GM19467 (cell line): ENCODE data around the gene KCNK15.
"Not testable (repeated sequence)": the region's sequence is repeated elsewhere in the genome, so short reads cannot be mapped to it uniquely, and the experiment has no call there.

Experiments
- ATAC-seq: cut with Tn5 transposase; IDR thresholded peaks from one replicate; pipeline ENCODE4 v1.9.1; 2021; ENCODE audit warnings: mild to moderate bottlenecking, moderate library complexity; ENCODE audit not compliant: unreplicated experiment

KCNK15 gene

DNA sequence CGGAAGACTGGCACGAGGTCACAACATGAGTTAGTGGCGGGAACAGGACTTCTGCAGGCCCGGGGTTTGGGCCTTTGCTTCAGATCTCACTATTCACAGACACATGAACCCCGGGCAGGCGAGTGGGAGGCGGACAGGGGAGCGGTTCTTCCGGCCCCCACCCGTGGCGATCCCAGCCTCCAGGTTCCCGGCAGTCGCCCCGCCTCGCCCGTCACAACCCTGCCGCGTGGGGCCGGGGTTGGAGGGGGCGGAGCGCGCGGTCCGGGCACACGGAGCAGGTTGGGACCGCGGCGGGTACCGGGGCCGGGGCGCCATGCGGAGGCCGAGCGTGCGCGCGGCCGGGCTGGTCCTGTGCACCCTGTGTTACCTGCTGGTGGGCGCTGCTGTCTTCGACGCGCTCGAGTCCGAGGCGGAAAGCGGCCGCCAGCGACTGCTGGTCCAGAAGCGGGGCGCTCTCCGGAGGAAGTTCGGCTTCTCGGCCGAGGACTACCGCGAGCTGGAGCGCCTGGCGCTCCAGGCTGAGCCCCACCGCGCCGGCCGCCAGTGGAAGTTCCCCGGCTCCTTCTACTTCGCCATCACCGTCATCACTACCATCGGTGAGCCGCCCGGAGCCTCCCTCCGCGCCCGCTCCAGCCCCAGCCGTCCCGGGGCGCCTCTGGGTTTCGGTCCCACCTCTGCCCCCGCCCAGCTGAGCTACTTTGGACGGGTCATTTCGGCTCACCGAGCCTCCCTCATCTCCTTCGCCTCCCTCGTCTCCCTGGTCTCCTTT is at the start of gene KCNK15:
TSS of gene KCNK15 (plus strand) at position 268 of the 769 bp plus-strand sequence. CDS start at position 314, 46 bp downstream.
- no peak for ATAC-seq

DNA sequence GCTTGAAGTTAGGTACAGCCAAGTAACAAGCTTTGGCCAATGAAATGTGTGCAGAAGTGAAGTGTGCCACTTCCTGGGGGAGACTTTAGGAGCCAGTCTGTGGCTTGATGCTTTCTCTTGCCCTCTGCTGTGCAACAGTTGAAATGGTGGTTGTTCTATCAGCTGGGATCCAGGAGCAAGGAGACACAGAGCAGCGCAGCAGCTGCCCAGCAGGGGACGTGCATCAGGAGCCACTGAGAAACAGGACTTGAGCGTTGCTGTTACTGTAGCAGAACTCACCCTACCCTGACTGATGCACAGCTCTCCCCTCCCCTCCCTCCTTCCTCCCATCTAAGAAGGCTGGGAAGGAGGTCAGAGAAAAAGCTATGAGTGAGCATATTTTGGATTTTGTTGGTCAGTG is 49.4 kb upstream of the KCNK15 start:
- ATAC-seq: no peak

DNA sequence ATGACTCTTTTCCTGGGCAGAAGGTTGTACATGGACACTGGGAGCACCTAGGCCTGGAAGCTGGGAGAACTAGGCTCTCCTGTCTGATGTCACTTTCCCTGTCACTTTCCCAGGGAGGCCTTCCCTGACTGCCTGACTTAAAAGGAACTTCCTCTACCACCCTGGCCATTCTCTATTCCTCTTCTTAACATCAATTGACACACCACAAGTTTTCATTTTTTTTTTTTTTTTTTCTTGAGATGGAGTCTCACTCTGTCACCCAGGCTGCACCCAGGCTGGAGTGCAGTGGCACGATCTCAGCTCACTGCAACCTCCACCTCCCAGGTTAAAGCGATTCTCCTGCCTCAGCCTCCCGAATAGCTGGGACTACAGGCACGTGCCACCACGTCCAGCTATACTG is 48.6 kb upstream of the KCNK15 start:
- ATAC-seq: not testable (repeated sequence)

DNA sequence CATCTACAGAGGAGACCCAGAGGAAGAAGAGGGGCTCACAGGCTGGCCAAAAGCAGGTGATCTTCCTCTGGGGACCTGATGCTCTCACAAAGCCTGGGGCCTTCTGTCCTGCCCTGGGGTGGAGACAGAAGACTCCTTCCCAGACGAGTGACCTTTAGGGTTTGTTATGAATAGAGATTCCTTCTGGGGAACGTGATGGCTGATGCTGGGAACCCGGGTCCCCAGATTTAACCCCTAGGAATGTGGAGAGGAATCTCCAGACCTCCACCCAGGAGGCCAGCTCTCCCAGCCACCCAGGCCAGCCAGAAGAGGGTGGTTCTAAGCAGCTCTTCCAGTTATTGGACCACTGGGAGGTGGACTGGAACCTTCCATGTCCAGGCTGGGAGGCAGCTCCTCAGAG is 47.3 kb upstream of the KCNK15 start:
- no peak for ATAC-seq

DNA sequence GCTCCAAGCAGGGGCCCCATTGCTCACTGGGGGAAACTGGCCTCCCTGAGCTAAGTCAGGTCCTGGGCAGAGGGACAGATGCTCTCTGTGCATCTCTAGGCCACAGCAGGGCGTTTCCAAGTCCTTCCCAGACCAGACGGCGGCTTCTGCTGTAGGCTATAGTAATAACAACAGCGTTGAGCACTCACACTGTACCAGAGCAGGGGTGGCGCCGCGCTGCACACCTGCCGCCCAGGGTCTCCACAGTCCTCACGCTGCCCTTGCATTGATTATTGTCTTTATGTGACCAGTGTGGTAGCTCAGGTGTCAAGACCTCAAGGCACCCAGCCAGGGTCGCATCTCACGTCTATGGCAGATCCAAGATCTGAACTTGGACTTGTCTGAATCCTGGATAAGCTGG is 45.4 kb upstream of the KCNK15 start:
- ATAC-seq: no peak

DNA sequence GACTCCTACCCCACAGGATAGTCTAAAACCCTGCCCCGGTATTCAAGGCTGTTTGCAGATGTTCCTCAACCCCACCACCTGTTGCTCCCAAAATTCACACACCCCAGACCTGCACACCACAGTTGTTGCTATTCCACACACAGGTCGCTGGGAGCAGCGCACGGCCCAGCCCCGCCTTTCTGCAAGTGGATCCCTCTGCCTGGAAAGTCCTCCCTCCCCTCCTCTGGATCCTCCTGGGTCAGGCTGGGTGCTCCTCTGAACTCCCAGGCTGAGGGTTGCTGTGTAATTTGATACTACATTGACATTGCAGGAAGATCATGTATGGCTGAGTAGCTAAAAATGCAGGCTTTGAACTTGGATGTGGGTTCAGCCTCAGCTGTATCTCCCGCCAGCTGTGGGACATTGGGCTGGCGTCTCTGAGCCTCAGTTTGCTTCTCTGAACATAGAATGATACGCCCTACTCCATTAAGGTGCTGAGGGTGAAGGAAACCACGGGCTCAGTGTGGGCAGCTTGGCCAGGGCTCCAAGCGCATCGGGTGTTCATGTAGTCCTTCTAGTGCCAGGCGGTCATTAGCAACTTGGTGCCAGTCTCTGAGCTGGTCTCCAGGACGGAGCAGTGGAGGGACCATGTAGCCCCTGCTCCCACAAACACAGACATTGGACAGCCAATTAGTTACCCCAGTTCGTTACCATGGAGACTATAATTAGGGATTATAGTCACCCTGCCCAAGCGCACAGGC is 44.4 kb upstream of the KCNK15 start:
- ATAC-seq: no peak

DNA sequence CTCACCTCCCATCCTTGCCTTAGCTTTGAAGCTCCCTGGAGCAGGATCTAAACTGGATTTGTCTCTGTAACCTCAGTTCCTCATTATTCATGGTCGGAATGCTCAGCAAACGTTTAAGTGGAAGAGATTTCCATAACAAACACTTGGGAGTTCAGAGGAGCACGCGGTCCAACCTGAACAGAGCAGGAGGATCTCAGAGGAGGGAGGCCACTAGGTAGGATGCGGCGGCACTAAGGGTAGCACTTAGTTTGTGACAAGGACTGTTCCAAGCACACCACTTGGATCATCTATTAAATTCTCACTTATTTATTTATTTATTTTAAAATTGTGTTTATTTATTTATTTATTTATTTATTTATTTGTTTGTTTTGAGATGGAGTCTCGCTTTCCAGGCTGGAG is 43.8 kb upstream of the KCNK15 start:
- no peak for ATAC-seq

DNA sequence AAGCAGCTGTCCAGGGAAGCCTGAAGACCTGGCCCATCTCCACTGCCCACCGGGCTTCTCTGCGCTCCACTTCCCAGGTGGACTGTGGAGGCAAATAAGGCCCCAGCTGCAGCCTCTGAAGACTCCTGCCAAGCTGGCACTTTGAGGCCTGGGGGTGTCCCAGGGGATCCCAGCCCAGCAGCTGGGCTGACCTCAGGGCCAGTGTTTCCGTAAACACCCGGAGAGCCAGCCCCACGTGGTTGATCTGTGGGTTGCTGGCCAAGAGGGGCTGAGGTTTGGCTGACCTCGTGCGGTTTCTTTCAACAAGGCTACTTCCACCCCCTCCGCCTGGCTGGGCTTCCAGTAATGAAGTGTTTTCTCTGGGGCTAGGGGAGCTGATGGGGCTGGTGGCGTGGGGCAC is 42.9 kb upstream of the KCNK15 start:
- ATAC-seq: no peak

DNA sequence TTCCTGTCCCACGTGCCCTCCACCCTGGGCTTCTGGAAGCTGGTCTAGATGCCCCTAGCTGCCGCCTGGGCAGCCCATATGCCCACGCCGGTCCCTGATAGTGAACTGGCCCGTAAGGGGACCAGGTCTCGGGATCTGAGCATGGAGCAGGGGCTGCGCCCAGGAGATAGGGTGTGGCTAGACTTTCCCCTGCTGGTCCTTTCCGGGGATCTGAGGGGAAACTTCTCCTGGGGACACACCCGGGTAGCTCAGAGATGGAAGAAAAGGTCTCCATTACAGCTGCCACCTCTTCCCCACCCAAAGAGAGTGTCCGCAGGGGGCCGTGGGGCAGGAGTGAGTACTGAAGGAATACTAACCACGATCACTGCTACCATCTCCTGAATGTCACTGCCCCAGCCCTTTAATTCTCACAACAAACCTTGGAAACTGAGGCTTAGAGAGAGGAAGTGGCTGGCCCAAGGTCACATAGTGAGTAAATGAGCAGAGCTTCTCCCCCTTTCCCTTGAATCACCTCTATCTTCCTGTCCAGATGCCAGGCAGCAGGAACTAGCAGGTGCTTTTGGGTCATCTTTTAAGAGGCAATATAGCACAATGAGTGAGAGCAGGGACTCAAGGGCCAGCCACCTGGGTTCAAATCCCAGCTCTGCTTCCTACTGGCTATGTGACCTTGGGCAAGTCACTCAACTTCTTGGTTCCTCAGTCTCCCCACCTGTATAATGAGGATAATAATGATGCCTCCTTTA is 42.3 kb upstream of the KCNK15 start:
- ATAC-seq: no peak

DNA sequence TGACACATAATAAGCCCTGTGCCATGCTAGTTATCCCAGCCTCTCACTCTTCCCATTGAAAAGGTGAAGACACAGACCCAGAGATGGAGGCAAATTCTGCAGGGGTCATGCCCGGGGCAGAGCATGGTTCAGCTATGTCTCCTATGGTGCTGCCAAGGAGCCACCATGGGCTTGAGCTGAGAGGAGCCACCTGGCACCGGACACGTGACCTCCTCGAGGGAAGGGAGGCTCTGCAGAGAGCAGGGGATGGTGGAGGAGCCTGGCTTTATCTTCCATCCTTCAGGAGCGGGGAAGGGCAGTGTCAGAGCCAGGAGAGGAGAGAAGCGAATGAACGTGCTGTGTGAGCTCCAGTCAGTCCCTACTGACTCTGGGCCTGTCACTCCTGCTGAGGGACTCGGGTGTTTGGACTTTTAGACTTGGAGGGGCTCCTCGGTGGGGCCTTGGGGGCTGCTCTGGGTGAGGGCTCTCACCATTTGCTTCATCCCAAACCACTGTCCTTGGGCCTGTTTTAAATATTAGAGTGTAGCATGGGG is 41.6 kb upstream of the KCNK15 start:
- ATAC-seq: no peak

DNA sequence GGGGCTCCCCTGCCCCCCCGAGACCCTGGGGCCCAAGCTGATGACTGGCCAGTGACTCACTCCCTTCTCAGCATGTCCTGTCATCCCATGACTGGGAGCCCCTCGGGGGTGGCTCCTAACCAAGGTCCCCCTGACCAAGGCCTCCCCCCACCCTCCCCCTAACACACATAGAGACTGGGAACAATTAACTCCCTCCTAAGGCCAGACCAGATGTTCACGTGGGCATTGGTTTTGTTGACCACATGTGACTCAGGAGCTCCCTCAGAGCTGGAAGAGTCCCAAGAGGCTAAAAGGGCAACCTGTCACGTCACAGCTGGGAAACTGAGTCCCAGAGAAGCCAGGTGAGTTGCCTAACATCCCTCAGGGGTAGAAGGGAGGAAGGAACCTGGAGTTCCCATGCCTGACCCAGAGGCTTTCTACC is 41.1 kb upstream of the KCNK15 start:
- no peak for ATAC-seq

DNA sequence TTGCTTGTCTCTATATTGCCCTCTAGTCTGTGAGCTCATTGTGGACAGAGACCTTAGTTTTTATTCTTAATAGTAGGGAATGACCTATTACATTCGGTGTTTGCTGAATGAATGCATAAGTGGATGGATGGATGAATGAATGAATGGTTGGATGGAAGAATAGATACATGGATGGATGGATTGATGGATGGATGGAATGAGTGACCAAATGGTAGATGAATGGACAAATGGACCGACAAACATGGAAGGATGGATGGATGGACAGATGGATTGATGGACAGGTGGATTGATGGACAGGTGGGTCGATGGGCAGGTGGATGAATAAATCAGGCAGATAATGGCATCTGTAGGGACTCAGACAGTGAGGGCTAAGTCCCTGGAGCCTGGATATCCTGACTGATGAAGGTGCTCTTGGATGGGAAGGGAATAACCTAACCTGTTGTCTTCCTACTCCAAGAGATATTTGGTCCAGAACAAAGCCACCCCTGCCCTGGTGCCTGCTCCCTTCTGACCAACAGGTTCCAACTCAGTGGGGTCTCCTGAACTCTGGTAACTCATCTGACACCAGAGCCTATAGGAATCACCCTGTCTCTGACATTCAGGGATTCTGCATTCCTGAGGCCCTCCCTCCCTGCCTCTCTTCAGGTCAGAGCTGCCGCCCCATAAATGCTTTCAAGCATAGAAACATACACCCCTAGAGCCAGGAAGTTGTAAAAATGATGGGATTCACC is 40.1 kb upstream of the KCNK15 start:
- ATAC-seq: no peak

DNA sequence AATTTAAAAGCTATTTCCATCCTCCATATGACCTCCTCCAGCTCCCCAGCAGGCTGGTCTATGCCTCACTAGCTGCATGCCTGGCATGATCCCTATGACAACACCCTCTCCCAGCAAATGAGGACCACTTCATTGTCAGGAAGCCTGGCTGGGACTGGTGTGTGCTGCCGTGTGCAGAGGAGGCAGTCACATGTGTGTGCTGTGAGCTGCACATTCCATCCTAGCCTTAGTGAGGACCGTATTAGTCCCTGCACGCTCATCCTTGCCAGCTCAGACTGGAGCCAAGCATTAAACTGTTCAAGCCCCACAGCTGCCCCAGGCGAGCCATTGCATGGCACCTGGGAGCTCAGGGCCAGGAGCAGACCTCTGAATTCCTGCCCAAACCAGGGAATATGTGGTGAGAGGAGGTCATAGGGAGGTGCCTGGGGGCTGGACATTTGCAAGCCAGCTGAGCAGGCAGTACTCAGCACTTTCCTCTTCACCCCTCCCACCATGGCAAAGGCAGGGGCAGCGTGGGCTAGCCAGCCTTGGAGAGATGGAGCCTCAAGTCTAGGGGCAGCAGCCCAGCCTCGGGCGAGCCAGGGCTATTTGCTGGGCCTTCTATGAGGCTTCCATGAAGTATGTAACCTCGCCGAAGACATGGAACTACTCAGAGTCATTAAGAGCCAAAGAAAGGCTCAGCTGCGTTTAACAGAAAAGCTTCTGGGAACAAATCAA is 39.2 kb upstream of the KCNK15 start:
- ATAC-seq: no peak

DNA sequence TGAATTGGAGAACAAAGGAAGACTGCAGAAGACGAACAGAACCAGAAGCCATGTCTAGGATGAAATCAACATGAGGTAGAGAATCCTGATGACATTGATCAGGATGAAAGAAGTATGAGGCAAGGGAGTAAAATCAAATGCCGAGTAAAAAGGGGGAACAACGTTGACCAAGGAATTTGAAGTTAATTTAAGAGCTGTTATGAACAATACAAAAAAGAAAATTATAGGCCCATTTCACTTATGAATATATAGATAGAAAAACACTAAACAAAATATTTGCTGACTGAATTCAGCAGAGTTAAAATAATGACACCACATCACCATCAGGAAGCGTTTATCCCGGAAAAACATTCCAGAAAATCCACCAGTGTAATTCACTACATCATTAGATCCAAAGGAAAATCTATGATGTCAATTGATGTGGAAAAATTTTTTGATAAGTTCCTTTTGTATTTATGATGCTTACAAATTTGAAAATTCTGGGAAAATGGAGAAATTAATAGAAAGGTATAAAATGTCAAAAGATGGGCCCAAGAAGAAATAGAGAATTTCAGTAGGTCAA is 38.6 kb upstream of the KCNK15 start:
- no peak for ATAC-seq

DNA sequence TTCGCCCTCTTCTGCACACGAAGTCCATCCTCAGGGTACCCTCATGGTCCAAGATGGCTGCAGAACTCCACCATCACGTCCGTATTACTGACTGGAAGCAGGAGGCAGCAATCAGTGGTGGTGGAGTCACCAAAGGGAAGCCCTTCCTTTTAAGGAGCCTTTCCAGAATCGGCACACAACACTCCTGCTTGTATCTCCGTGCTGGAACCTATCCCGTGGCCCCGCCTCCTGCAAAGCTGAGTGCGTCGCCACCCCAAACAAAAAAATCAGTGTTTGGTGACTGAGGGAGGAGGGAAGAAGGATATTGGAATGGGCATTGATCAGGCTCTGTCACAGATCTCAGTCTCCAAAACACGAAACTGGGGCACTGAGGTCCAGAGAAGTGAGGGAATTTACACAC is 36.3 kb upstream of the KCNK15 start:
- ATAC-seq: no peak

DNA sequence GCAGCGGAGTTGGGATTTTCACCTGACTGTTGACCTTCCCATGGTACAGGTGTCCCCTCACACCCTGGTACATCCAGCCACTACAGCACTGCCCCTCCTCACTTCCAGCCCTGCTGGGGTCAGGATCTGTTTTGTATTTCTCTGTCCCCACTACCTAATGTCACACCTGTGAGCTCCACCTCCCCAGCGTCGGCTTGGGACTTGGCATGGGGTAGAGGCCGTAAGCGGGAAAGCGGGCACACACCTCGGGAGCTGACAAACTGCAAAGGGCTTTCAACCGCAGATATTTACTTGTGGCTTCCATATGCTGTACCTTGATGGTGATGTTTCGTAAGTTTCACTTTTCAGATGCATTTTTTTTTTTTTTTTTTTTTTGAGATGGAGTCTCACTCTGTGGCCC is 35.9 kb upstream of the KCNK15 start:
- ATAC-seq: no peak

DNA sequence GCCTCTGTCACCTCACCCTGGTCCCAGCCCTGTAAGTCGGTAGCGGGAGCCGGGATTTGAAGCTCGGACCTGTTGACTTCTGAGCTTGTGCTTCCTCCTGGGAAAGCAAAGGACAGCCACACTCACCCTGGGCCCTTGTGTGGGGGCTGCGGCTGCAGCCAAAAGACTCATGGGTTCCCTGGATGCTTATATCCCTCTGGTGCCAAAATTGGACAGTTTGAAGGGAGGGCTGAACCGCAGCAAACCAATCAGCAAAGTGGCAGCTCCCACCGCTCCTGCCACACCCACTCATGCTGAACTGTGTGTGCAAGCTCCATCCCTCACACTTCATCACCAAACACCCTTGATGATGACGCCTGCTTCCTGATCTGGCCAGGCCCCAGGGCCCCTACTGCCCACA is 34.4 kb upstream of the KCNK15 start:
- no peak for ATAC-seq

DNA sequence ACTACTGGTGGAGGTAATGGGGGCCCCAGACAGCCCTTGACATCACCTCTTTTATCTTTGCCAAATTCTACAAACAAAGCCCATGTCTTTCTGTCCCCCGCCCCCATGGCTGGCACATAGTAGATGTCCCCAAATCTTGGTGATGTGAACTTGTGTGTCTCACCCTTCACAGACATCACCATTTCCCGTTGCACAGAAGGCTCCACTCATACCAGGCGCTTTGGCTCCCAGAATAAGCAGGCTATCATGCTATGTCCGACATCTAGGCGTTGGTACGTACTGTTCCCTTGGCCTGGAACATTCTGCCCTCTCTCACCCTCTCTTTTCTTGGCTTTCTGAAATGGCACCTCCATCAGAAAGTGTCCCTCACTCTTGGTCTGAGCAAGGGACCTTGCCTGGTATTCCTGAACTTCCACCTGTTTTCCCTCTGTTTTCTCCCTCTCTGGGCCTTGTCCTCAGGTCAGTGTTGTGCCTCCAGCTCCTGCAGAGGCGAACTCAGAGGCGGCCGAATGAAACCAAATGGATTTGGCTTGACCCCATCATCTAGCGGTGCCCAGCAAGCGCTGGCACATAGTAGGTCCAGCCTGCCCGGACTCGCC is 31.5 kb upstream of the KCNK15 start:
- ATAC-seq: no peak

DNA sequence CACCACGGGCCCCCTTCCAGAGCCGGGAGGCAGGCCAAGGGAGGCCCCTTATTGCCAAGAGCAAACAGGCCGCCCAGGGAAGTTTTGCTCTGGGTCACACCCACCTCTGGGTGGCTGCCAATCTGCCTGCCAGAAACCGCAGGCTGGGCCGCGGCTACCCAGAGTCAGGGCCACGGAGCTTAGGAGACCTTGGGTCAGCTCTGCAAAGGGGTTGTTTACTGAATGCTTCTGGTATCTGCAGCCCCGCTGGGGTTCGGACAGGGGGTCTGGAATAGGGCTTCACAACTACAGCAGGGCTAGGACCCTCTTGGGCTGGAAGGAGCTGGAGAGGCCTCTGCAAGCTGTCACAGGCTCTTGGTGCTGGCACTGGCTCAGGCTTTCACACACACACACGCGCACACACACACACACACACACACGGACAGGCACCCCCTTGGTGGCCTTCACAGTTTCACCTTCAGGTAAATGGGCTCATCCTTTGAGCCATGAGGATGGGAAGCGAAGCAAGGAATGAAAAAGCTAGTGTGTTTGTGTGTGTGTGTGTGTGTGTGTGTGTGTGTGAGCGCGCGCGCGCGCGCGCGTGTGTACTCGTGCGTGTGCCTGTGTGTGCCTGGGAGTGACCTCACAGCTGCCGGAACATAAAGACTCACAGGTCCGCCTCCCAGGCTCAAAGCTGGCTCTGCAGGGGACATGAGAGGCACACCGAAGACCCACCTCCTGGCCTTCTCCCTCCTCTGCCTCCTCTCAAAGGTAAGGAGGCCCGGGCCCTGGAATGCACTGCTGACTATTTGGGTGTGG is 30.8 kb upstream of the KCNK15 start, which contains the start of gene CCN5:
TSS of gene CCN5 (plus strand) at position 669 of the 798 bp plus-strand sequence. CDS start at position 691, 22 bp downstream.
- ATAC-seq: no peak
